Activated naive CD4-positive, alpha-beta T cell treated with anti-CD3 and anti-CD28 coated beads, Interleukin-2, amount 50 U/mL, for 16 hours (primary cell): ENCODE measurements around the gene ARL4A.
"Not testable (repeated sequence)": the region's sequence is repeated elsewhere in the genome, so short reads cannot be mapped to it uniquely, and the experiment has no call there.

Experiments
- DNase-seq: peaks from one replicate; pipeline ENCODE4 v3.0.0-alpha.2; 2020

The ARL4A gene, protein sequence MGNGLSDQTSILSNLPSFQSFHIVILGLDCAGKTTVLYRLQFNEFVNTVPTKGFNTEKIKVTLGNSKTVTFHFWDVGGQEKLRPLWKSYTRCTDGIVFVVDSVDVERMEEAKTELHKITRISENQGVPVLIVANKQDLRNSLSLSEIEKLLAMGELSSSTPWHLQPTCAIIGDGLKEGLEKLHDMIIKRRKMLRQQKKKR

DNA sequence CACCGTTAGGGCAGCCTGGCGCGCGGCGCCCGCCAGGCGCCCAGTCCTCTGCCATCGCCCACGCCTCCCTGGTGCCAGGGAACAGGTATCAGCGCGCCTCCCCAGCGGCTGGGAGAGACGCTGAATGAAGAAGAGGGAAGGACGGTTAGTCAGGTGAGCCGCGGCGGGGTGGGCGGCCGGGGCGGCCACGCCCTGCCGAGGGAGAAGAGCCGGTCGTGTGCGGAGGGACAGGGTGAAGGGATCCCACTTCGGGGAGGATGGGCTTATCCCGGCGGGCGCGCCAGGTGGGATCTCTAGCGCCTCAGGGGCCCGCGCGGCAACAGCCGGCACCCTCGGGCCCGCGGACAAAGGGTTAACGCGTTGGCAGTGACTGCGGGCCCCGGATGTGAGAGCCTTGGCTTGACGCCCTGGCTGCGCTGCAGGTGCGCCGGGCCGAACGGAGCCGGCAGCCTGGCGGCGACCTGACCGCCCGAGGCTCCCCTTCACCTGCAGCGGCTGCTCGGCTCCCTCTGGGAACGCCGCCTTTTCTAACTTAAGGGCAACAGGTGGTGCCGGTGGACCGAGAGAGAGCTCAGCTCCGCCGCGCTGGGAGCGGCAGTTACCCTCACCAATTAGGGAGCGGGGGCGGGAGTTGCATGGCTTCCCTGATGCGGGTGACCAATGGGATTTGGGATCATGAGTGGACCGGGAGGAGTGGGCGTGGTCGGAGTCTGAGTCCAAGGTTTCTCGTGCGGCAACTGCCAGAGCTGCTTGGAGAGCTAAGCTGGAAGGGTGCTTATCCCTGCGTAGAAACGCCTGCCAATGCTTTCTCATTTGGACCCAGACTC lies at the start of gene ARL4A:
ARL4A (plus strand) TSS at position 743 of the 827 bp plus-strand sequence. CDS start 622 bp downstream, outside the sequence.
- peak; percentile 88 for DNase-seq

DNA sequence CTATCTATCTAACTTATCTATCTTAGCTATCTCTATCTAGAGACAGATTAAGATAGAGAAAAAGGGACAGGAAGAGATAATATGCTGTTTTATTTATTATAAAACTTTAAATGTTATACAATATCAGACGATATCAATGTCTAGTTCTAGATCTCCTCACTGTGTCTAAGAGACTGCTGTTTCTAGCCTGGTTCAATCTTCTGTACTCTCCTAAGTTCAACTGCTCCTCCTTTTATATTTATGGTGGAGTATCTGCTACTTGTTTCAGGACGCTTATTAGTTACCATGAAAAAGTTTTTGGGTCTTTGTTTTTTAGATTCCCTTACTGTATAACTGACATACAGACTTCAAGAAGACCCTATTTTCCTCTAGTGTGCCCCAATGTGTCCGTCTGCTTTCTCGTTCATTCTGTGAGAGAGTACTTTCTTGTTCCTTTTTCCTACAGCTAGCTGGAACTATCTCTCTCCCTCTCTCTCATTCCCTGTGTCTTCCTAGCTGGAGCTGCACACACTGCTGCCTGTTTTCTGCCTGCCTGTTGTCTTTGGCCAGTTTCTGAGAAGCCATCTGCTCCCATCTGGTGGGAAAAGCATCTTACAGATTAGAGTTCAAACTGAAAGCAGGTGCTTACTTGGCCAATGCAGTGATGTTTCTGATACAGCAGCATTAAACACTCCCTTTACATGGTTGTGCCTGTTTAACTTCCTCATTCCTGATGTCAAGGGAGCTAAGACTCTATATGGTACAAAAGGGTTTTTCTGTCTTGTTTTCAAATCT lies 49.4 kb upstream of the ARL4A start:
- DNase-seq = no peak

GRCh38 chr7:12638851-12639456 lies 48.5 kb upstream of the ARL4A start:
- DNase-seq = no peak

- DNase-seq = no peak
Observed at GRCh38 chr7:12640299-12641096, 46.9 kb upstream of the ARL4A start.

DNA sequence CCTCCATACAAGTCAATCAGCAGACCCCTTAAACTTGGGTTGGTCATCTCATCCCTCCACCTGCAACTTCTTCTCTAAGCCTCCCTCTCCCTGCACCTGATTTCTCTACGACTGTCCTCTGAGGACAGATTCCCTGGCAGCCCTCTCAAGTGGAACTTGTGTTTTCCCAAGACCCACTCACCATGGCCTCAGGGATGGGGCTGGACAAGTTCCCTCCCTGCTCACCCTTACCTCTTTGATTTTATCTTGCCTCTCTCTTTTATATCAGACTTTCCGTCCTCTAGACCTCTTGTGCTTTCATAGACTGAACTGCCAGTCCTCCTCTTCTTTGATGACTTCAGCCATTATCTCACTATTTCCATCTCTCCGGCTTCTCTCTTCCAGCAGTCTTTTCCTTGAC lies 46.2 kb upstream of the ARL4A start:
- DNase-seq = no peak

DNA sequence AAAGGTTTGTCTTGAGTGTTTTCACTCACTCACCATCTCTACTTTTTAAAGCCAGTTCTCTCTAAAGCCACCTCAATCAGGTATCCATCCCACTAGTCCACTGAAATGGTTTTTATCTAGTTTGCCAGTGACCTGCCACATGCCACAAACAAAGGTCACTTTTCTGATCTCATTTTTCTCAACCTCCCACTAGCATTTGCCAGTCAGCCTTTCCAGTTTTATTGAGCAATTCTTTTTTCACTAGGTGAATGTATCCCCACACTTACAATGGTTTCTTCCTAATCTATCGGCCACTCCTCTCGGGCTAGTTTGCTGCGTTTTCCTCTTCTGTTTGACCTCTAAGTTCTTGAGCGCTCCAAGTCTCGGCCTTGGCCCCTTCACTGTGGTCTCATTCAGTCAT lies 44.9 kb upstream of the ARL4A start:
- DNase-seq = no peak

DNA sequence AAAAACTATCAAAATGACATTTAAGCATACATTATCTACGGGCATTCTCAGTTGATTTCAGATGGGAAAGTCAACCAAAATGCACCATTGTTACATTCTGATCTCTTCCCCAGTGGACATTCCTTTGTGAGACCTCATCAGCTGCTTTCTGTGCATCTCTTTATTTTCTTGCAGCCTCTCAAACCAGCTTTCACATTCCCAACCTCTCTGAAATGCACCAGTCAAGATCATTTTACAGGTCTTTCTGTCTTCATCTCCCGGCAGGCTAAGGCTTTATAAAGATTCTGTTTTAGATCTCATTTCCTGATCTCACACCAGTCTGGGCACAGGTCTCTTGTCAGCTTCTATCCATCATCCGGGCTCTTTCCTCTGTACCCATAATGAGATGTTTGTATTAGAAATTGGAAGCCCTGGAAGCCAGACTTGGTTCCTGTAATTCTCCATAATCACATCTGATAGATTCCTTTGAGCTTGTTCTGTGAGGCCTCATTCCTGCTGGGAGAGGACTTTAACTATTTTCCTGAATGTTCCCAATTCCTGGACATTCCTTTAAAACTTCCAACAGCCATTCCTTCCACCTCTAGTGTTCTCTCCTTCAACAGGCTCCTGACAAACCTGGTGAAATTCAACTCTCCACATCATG lies 44.3 kb upstream of the ARL4A start:
- DNase-seq = no peak

DNA sequence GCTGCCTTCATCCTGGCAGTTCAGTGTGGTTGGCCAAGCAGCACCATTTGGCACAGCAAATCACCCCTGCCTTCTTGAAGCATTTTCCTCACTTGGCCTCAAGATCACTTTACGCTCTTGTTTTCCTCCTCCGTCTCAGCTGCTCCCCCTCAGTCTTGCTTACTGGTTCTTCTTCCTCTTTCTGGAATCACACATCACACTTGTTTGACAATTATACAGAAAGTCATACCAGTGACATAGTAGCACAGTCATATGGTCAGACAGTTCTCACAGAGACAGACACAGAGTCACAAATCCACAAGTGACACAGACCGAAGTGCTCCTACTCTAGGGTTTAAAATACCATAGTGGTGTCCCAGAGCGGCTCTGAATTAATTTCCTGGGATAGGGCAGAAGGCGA lies 43.8 kb upstream of the ARL4A start:
- no peak for DNase-seq

DNA sequence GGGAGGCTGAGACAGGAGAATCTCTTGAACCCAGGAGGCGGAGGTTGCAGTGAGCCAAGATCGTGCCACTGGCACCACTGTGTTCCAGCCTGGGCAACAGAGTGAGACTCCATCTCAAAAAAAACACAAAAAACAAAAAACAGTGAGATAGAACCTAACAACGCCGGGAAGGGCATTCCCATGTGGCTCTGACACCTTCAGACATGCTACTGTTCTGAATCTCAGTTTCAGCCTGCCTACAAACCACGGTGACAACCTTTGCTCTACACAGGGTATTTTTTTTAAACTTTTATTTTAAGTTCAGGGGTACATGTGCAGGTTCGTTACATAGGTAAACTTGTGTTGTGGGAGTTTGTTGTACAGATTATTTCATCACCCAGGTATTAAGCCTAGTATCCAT lies 42.2 kb upstream of the ARL4A start:
- DNase-seq = not testable (repeated sequence)

DNA sequence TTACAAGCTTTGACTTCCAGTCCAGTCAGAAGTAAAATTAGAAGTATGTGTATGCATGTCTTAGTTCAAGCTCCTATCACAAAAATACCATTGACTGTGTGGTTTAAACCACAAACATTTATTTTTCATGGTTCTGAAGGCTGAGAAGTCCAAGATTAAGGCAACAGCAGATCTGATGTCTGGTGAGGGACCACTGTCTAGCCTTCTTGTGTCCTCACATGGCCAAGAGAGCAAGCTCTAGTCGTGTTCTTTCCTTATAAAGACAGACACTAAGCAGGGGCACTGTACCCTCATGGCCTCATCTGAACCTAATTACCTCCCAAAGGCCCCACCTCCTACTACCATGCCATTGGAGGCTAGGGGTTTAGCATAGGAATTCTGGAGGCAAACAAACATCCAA lies 41.3 kb upstream of the ARL4A start:
- no peak for DNase-seq

DNA sequence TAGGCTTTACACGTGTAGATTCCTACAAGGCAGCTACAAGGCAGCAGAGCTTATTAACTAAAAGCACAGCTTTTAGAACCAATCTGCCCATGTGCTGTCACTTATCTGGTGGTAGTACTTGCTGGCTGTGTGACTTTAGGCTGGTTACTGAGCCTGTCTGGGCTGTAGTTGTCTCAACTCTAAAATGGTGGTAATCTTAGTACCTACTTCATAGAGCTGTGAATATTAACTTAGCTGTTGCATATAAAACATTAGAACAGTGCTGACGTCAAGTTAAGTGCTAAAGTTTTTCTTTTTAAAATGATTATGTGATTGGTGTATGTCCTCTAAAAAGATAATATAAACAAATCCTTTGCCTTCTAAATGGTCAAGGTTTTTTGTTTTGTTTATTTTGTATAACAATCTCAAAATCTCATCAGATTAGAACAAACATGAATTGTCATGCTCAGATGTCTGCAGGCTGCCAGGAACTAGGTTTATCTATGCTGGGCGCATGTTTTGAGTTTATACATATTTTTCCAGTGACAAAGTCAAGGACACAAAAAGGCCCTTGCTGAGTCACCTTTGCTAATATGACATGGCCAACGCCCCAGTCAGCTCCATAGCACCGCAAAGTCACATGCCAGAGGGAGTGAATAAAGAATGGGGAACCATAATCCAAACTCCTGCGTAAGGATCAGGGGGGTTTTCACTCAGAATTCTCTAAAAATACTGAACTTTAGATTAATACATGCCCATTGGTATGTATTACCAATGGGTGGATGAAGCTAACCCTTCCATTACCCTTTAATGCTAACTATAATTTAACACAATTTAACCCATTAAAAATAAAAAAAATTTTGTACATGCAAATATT lies 39.8 kb upstream of the ARL4A start:
- DNase-seq = no peak

GRCh38 chr7:12648704-12649261 lies 38.6 kb upstream of the ARL4A start:
- no peak for DNase-seq

DNA sequence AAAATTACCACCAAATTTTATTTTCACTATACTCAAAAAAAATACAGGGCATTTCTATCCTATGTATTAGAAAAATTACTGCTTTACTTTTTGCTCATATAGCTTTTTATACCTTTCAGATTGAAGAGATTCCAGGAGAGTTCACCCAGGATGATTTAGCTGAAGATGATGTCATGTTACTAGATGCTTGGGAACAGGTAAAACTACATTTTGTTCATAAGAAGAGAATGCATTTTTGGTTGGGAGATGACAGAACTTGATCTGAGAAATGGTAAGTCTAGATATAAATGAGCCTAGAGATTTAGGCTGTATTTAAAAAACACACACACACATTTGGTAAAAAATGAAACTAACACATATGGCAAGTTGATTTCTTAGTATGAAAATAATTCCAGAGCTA lies 38.1 kb upstream of the ARL4A start:
- DNase-seq = no peak

- no peak for DNase-seq
Observed at GRCh38 chr7:12650080-12650479, 37.4 kb upstream of the ARL4A start.

DNA sequence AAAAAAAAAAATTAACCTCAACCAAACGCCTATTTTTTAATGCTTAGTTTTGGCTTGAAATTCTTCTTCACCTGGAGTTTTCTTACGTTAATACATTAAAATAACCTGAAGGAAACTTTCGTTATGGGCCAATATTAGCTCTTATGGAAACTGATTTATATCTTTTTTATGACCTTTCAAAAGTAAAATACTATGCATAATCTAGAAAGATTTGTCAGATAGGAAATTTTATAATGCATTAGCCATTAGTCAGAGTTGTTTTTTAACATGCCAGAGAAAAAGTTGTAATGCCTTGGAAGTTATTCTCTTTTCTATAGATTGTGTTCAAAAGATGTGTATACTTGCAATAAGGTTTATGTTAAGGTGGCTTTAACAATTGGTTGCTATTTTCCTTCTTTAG lies 34.3 kb upstream of the ARL4A start:
- no peak for DNase-seq

DNA sequence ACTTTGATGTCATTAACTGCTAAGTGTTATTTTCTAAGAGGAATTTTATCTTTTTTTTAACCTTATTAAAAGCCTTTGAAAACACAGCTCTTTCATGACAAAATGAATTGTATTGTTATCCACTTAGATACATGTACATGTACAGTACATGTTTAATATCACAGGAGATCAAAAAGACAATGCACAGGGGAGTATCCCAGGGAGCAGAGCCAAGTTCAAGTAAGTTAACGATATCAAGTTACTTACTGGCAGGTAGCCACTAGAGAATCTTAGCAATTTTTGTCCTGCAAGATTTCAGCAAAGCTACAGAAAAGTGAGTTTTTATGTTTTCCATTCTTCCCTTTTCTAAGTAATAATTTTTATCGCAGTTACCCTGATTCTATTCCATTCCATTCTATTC lies 33.9 kb upstream of the ARL4A start:
- no peak for DNase-seq

- DNase-seq = no peak
Observed at GRCh38 chr7:12655161-12655560, 32.3 kb upstream of the ARL4A start.

DNA sequence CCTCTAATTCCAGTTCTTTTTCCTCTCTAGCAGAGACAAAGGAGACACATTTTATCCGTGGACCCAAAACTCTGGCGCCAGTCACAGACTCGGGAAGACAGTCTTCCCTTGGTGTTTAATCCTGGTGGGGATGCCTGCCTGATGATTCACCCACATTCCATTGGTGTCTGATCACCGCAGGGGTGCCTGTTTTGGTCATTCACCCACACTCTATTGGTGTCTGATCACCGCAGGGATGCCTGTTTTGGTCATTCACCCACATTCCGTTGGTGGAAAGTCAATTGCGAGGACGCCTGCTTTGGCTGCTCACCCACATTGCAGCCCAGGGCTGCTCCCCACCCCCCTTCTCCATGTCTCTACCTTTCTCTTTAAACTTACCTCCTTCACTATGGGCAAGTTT lies 27.0 kb upstream of the ARL4A start:
- DNase-seq = not testable (repeated sequence)

- DNase-seq = not testable (repeated sequence)
Observed at GRCh38 chr7:12660986-12661385, 26.4 kb upstream of the ARL4A start.

- DNase-seq = no peak
Observed at GRCh38 chr7:12661581-12661980, 25.9 kb upstream of the ARL4A start.
